Measurements from ENCODE around the gene LRRC26.
A peak's percentile ranks its signal among the peaks of the same experiment; 100 is the strongest.

LRRC26 gene, protein sequence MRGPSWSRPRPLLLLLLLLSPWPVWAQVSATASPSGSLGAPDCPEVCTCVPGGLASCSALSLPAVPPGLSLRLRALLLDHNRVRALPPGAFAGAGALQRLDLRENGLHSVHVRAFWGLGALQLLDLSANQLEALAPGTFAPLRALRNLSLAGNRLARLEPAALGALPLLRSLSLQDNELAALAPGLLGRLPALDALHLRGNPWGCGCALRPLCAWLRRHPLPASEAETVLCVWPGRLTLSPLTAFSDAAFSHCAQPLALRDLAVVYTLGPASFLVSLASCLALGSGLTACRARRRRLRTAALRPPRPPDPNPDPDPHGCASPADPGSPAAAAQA

GRCh38 chr9:137169896-137170358, at the start of gene LRRC26:
TSS of gene LRRC26 (minus strand) at chr9:137170051. CDS start at chr9:137169943, 108 bp downstream.
- DNase-seq: no peak

- no peak for DNase-seq
Measured at GRCh38 chr9:137218754-137219271, 49.0 kb upstream of the LRRC26 start.

- DNase-seq: no peak
Measured at GRCh38 chr9:137218212-137218753, 48.4 kb upstream of the LRRC26 start.

GRCh38 chr9:137217276-137218211, 47.7 kb upstream of the LRRC26 start:
- peak; percentile 77 for DNase-seq

GRCh38 chr9:137216188-137216965, 46.5 kb upstream of the LRRC26 start:
- no peak for DNase-seq

DNA sequence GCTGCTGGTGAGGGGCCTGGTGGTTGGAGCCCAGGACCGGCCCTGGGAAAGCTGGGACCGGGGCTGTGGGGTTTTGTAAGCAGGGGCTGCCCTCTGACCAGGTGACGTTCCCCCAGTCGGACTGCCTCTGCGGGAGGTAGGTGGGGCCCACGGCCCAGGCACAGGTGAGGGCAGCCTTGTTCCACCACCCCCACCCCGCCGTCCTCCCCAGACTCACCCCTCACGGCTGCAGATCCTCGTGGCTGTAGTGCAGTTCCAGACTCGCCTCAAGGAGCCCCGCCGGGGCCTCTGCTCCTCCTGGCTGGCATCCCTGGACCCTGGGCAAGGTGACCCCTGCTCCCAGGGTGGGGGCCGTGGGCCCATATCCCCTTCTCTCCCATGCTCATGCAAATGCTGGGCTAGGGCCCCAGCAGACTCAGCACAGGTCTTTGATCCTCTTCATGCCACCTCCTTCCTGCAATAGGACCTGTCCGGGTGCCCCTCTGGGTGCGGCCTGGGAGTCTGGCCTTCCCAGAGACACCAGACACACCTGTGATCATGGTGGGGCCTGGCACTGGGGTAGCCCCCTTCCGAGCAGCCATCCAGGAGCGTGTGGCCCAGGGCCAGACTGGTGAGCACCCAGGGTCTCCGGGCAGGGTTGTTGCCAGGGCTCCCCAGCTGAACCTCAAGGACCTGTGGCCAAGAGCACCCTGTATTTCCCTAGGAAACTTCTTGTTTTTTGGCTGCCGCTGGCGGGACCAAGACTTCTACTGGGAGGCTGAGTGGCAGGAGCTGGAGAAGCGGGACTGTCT, 45.5 kb upstream of the LRRC26 start:
- DNase-seq: no peak

GRCh38 chr9:137214620-137215019, 44.8 kb upstream of the LRRC26 start:
- DNase-seq: no peak

GRCh38 chr9:137213160-137214060, 43.6 kb upstream of the LRRC26 start:
- DNase-seq: no peak

GRCh38 chr9:137212520-137212919, 42.7 kb upstream of the LRRC26 start:
- no peak for DNase-seq

- DNase-seq: no peak
Measured at GRCh38 chr9:137211532-137211931, 41.7 kb upstream of the LRRC26 start.

DNA sequence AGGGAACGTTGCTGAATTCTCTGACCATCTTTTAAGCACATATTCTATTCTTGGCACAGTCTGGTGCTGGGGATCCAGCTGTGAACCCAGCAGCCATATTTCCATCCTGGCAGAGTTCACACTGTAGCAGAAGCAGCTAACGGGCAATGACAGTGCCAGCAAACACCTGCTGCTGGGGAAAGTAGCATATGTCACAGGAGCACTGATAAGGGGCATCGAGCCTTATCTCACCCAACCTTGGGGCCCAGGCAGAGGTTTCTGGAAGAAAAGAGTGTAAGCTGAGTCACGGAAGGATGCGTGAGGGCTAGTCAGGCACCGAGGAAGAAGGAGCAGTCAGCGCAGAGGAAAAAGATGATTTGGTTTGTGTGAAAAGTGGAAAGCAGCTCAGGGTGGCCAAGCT, 36.8 kb upstream of the LRRC26 start:
- no peak for DNase-seq

GRCh38 chr9:137205126-137206069, 35.5 kb upstream of the LRRC26 start, which contains the start of the genes NDOR1 and TMEM203:
TSS of gene NDOR1 (plus strand) at chr9:137205700. CDS start at chr9:137205778, 78 bp downstream.
TSS of gene TMEM203 (minus strand) at chr9:137205648. CDS start at chr9:137205414, 234 bp downstream.
- DNase-seq: peak; percentile 70

GRCh38 chr9:137204731-137205125, 34.9 kb upstream of the LRRC26 start:
- no peak for DNase-seq

DNA sequence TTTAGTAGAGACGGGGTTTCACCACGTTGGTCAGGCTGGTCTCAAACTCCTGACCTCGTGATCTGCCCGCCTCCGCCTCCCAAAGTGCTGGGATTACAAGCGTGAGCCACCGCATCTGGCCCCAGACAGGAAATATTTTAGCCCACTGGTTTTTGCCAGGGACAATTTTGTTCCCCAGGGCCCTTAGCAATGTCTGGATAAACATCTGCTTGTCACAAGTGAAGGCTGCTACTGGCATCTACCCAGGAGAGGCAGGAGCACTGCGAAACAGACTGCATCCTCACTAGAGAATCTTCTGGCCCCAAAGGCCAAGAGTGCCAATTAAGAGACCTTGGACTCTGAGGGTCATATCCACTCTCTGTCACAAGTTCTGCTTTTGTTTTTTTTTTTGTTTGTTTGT, 33.1 kb upstream of the LRRC26 start:
- no peak for DNase-seq

GRCh38 chr9:137201205-137201868, 31.5 kb upstream of the LRRC26 start:
- DNase-seq: no peak

- peak; percentile 100 for DNase-seq
Measured at GRCh38 chr9:137200311-137201204, 30.7 kb upstream of the LRRC26 start, which contains the start of gene TPRN. TSS of gene TPRN (minus strand) at chr9:137200741. CDS start at chr9:137200711, 30 bp downstream.
